HS-5 (cell line): ENCODE measurements around the gene HES7.

Experiments used
- DNase-seq: peaks from one replicate; pipeline ENCODE4 v3.0.0-alpha.2; 2012; ENCODE audit warnings: low read depth

Gene HES7

GRCh38 chr17:8072729-8073461 is 51.0 kb downstream of the HES7 start:
- DNase-seq, result no peak

DNA sequence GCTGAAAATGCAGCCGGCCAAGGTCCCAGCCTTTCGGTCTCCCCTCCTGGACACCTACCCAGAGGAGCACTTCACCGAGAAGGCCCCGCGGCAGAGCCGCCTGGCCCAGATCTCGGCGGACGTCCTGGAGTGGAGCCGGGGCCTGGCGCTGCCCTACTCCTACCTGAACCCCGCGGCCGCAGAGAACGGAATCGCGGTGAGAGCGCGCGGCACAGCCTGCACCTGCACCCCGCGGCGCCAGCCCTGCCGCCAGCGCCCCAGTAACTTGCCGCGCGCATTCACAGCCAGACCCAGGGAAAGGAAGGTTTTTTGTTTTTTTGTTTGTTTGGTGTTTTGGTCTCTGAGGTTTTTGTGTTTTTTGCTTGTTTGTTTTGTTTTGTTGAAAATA is 51.6 kb downstream of the HES7 start:
- no peak for DNase-seq

DNA sequence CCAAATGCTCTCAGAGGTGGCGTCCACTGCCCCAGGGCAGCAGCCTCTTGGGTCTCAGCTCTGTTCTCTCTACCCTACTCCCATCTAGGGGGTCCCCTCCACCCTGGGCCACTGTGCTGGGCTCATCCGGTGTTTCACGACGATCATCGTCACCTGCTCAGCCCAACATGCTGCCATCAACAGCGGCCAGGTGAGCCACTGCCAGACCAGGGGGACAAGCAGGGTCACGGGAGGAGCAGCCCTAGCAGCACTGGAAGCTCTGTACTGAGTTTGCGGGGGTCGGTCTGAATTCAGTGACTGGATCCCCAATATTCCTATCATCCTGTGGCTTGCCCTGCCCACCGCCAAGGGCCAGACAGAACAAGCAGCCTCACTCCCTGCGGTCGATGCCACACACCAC is 52.4 kb downstream of the HES7 start:
- DNase-seq, result no peak
